IPS-15b (cell line): ENCODE results near the gene TRAF1.

Source experiments
- H3K27me3 ChIP-seq: one replicate; pipeline ENCODE4 v1.6.1; 2013; ENCODE audit warnings: low read length; ENCODE audit not compliant: control insufficient read depth, insufficient read depth
- H3K36me3 ChIP-seq: one replicate; pipeline ENCODE4 v1.6.1; 2013; ENCODE audit warnings: low read length; ENCODE audit not compliant: control insufficient read depth, insufficient read depth
- H3K4me1 ChIP-seq: one replicate; pipeline ENCODE4 v1.6.1; 2013; ENCODE audit warnings: mild to moderate bottlenecking, low read length; ENCODE audit not compliant: control insufficient read depth, insufficient read depth
- H3K4me3 ChIP-seq: one replicate; pipeline ENCODE4 v1.5.1; 2013; ENCODE audit warnings: low read depth, low read length
- H3K9ac ChIP-seq: one replicate; pipeline ENCODE4 v1.6.1; 2013; ENCODE audit warnings: low read depth, mild to moderate bottlenecking, low read length
- H3K9me3 ChIP-seq: one replicate; pipeline ENCODE4 v1.6.1; 2013; ENCODE audit warnings: mild to moderate bottlenecking, low read length; ENCODE audit not compliant: control insufficient read depth, insufficient read depth

TRAF1 gene

GRCh38 chr9:120938851-120939250 lies 12.3 kb upstream of the TRAF1 start:
- peaks cover 15% of the 10 kb centered on the region for H3K4me1 ChIP-seq
- no peaks in the 10 kb centered on the region for H3K9me3 ChIP-seq
- H3K27me3 ChIP-seq, result peaks cover 3% of the 10 kb centered on the region
- no peak overlapping the region for H3K4me3 ChIP-seq
- H3K36me3 ChIP-seq, result no peaks in the 10 kb centered on the region
- no peak overlapping the region for H3K9ac ChIP-seq

DNA sequence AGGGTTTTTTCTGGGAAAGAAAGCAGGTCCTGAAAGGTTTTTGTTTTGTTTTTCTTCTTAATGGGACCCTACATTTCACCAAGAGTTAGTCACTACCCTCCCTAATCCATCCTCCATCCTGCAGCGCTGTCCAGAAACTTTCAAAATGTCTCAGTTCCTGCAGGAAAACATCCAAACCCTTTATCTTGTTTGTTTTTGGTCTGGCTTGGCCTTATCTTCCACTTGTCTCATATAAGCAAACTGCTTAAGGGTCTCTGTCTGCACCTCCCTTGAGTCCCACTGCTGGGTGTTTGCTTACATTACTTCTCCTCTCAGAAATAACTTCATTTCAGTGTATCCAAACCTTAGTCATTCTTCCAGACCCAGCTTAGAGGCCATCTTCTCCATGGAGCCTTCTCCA lies 11.0 kb upstream of the TRAF1 start:
- no peaks in the 10 kb centered on the region for H3K36me3 ChIP-seq
- H3K27me3 ChIP-seq, result peaks cover 5% of the 10 kb centered on the region
- no peaks in the 10 kb centered on the region for H3K9me3 ChIP-seq
- H3K9ac ChIP-seq, result no peak overlapping the region
- peaks cover 13% of the 10 kb centered on the region for H3K4me1 ChIP-seq
- no peak overlapping the region for H3K4me3 ChIP-seq

GRCh38 chr9:120937127-120937526 lies 10.5 kb upstream of the TRAF1 start:
- Histone ChIP-seq H3K4me3 (no peak overlapping the region), H3K4me1 (peaks cover 8% of the 10 kb centered on the region), H3K9ac (no peak overlapping the region)

DNA sequence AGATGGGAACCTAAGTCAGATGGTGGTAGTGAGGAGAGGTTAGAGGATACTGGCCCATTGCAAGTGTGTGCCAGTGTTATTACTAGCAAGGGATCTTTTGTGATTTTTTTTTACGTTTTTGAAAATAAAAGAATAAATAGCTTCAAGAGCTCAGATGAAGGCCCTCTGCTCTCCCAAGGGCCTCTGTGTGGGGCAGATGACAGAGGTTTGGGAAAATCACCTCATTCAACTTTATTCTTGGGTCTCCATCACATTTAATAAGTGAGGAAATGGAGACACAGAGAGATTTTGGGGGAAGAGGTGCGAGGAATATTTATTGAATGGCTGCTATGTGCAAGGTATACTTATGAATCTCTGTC lies 10.1 kb upstream of the TRAF1 start:
- Histone ChIP-seq H3K4me3 (no peak overlapping the region), H3K4me1 (peaks cover 7% of the 10 kb centered on the region), H3K9ac (no peak overlapping the region), H3K27me3 (peaks cover 5% of the 10 kb centered on the region), H3K9me3 (no peaks in the 10 kb centered on the region), H3K36me3 (no peaks in the 10 kb centered on the region)

More at GRCh38 chr9:120937127-120937526, 10.5 kb upstream of the TRAF1 start:
- H3K27me3 ChIP-seq, result peaks cover 5% of the 10 kb centered on the region
- no peaks in the 10 kb centered on the region for H3K36me3 ChIP-seq
- no peaks in the 10 kb centered on the region for H3K9me3 ChIP-seq

- Histone ChIP-seq H3K4me3 (no peak overlapping the region), H3K27me3 (peaks cover 5% of the 10 kb centered on the region), H3K9me3 (no peaks in the 10 kb centered on the region), H3K36me3 (no peaks in the 10 kb centered on the region), H3K4me1 (peaks cover 5% of the 10 kb centered on the region), H3K9ac (no peak overlapping the region)
These were observed 9.6 kb upstream of the TRAF1 start for GRCh38 chr9:120936011-120936763.

DNA sequence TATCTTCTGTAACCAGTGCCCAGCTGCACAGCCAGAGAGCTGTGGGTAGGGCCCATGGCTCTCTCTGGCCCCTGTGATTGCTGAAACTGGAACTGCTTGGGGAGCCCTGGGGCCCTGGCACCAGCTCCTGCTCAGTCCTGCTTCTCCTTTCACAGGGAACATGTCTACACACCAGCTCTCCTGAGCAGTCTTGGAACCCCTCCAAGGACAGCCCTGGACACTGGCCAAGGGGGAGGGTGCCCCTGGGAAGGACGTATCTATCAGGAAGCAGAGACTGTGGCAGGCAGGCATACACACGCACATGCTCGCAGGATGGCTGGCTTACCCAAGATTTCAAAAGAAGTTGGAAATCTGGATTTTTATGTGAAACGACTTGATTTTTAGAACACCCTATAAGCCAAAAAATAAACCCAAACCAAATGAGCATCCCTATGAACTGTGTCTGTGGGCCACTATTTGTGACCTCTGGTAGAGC lies 8.8 kb upstream of the TRAF1 start:
- Histone ChIP-seq H3K4me3 (no peak overlapping the region), H3K9ac (no peak overlapping the region)

GRCh38 chr9:120934281-120934680 lies 7.7 kb upstream of the TRAF1 start:
- no peak overlapping the region for H3K4me3 ChIP-seq
- no peaks in the 10 kb centered on the region for H3K9me3 ChIP-seq
- H3K4me1 ChIP-seq, result no peaks in the 10 kb centered on the region
- H3K27me3 ChIP-seq, result peaks cover 5% of the 10 kb centered on the region
- H3K9ac ChIP-seq, result no peak overlapping the region
- H3K36me3 ChIP-seq, result no peaks in the 10 kb centered on the region

More for the DNA sequence above, 8.8 kb upstream of the TRAF1 start:
- no peaks in the 10 kb centered on the region for H3K4me1 ChIP-seq
- no peaks in the 10 kb centered on the region for H3K36me3 ChIP-seq
- no peaks in the 10 kb centered on the region for H3K9me3 ChIP-seq
- H3K27me3 ChIP-seq, result peaks cover 5% of the 10 kb centered on the region

GRCh38 chr9:120933310-120934055 lies 6.9 kb upstream of the TRAF1 start:
- Histone ChIP-seq H3K4me1 (no peaks in the 10 kb centered on the region), H3K27me3 (peaks cover 5% of the 10 kb centered on the region), H3K9ac (no peak overlapping the region), H3K4me3 (no peak overlapping the region), H3K36me3 (no peaks in the 10 kb centered on the region), H3K9me3 (no peaks in the 10 kb centered on the region)

- Histone ChIP-seq H3K4me1 (peaks cover 2% of the 10 kb centered on the region), H3K27me3 (peaks cover 13% of the 10 kb centered on the region), H3K4me3 (no peak overlapping the region)
These were observed 5.7 kb upstream of the TRAF1 start for GRCh38 chr9:120932086-120932823.

DNA sequence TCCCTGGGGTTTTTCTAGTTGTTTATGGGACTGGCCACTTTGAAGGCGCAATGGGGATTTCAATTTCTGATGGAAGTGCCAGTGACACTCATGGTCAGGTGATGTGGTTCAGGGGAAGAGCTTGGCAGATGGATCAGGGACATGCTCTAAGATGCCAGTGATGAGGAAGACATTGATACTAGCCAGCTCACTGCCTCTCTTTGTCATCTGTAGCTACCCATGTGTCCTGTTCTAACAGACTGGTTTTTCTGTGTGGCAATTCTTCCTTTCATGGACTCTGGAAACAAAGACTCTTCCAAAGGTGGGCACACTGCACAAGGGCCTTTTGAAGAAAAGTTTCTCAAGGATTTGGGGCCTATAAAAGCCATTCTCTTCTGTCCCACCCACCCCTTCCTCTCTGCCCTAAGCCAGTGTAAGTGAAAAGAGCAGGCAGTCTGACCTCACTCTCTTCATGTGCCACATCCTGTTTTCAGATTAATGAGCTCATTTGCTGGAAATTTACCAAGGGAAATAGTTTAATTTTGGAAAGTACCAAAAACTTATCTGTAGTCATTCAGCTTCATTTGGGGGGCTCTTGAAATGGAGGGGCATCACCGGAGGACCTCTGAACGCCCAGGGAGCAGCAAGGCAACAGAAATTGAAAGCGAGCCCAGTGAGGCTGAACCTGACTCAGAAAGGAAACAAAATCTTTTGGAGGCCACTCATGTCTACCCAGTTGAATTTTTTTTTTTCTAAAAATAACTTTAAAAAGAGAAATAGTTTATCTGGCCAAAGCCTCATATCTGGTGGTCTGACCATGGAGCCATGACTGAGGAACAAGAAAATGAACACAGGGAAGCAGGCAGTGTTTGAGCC lies 4.9 kb upstream of the TRAF1 start:
- H3K4me3 ChIP-seq, result no peak overlapping the region
- no peak overlapping the region for H3K9ac ChIP-seq
- H3K27me3 ChIP-seq, result peaks cover 18% of the 10 kb centered on the region
- peaks cover 5% of the 10 kb centered on the region for H3K4me1 ChIP-seq
- no peaks in the 10 kb centered on the region for H3K36me3 ChIP-seq
- no peaks in the 10 kb centered on the region for H3K9me3 ChIP-seq

More at GRCh38 chr9:120932086-120932823, 5.7 kb upstream of the TRAF1 start:
- Histone ChIP-seq H3K9me3 (no peaks in the 10 kb centered on the region), H3K9ac (no peak overlapping the region), H3K36me3 (no peaks in the 10 kb centered on the region)

GRCh38 chr9:120929229-120929791 lies 2.7 kb upstream of the TRAF1 start:
- Histone ChIP-seq H3K4me1 (peaks cover 15% of the 10 kb centered on the region), H3K27me3 (peaks cover 18% of the 10 kb centered on the region), H3K4me3 (peak overlapping the region; percentile 60), H3K36me3 (no peaks in the 10 kb centered on the region), H3K9me3 (no peaks in the 10 kb centered on the region), H3K9ac (no peak overlapping the region)
